Epithelial cell of prostate (primary cell): Measurements from ENCODE around the gene KCNT2.

Experiments used
- DNase-seq: peaks from one replicate; pipeline ENCODE4 v3.0.0-alpha.2; 2011; ENCODE audit warnings: low read depth, low spot score
- H3K27ac ChIP-seq: fragments of 450-650 bp; 2 replicates; pipeline ENCODE4 v1.5.1; 2017; ENCODE audit warnings: mild to moderate bottlenecking

The KCNT2 gene

DNA sequence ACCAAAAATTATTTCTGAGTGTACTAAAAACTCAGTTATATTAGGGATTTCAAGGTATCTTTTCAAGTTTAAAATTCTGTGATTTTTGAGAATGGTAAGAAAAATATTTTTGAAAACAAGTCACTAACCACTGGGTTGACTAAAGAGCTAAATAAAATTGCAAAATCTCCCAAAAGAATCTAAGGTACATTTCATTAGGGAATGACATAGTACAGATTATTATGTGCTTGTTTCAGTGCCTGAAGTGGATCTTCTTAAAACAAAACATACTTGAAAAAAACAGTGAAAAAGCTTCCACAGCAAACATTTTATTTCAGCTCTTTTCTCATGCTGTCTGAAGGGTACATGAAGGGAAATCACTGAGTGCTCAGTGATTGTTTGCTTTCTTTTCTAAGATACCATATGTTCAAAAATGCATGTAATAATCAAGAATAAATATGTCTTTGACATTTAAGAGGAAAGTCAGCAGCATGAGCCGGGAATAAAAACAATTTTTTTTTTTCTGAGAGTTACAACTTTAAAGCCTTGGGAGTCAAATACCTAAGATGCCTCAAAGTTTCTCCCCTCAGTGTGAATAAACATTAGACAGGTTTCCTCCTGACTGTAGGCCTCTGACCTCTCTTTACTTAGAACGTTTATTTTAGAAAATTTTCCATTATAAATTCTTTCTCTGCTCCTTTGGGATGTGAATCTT is 200.7 kb downstream of the KCNT2 start:
- H3K27ac ChIP-seq = no peak overlapping the region
- no peak for DNase-seq

DNA sequence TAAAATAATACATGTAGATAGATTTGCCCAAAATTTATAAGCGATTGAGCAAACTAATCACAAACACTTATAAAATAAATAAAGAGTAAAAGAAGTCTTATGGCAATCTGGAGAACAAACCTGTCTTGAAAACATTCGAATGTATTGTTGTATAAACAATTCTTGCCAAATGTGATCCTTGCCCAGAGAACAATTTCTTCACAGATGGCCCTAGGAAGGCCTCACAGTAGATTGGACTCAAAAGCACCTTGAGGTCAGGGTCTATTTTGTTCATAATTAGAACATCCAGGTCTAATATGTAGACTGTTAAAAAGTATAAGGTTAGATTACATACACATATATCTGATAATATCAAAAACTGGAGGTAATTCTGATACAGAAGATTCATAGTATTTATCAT is 202.4 kb downstream of the KCNT2 start:
- no peak overlapping the region for H3K27ac ChIP-seq
- no peak for DNase-seq

- no peak overlapping the region for H3K27ac ChIP-seq
- no peak for DNase-seq
Observed at GRCh38 chr1:196403803-196404690, 204.2 kb downstream of the KCNT2 start.

DNA sequence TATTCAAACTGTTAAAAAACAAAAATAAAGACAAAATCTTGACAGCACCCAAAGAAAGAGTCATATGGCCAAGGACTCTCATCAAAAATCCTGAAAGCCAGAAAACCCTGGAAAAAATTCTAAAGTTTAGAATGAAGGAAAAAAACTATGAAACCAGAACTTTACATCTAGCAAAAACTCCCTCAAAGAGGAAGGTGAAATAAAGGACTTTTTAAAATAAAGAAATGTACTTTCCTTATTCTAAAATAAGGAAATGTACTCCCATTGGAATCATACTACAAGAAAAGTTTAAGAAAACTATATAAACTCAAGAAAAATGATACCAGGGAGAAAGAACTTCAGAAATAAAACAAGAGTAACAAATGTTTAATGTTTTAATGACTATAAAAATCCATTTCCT is 206.3 kb downstream of the KCNT2 start:
- no peak for DNase-seq
- no peak overlapping the region for H3K27ac ChIP-seq

DNA sequence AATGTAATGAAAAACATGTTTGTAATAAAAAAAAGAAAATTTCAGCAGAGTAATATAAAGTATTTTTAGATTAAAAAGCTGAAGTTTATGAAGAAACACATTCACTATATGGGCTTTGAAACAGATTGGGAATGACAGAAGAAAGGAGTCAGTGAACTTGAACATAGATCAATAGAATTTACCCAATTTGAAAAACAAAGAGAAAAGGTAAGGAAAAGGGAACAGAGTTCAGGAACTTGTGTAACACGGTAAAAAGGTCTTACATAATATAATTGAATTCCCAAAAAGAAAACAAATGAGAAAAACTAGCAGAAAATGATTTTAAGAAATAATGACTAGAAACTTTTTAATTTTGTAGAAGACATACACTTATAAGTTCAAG is 206.8 kb downstream of the KCNT2 start:
- no peak overlapping the region for H3K27ac ChIP-seq

GRCh38 chr1:196400478-196401451 is 207.5 kb downstream of the KCNT2 start:
- DNase-seq = peak; percentile 43
- H3K27ac ChIP-seq = no peak overlapping the region

More for the DNA sequence above, 206.8 kb downstream of the KCNT2 start:
- DNase-seq = no peak

GRCh38 chr1:196399713-196400112 is 208.5 kb downstream of the KCNT2 start:
- no peak for DNase-seq
- no peak overlapping the region for H3K27ac ChIP-seq

DNA sequence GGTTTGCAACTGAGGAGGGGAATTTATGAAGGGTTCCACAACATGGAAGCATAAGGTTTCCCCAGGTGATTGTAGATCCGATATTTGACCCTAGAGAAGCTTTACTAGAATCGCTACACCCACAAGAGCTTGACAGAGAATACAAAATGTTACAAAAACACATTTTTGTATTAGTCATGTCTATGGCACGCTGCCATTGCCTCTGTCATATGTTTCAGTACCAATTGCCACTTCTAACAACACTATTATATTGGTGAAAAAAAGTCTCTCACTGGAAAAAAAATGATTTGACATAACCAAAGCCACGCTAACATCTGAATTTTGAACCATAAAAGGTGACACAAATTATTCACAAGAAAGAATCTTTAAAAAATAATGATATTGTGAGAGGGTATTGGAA is 214.5 kb downstream of the KCNT2 start:
- H3K27ac ChIP-seq = no peak overlapping the region
- DNase-seq = no peak

- H3K27ac ChIP-seq = no peak overlapping the region
- no peak for DNase-seq
Observed at GRCh38 chr1:196393282-196393681, 215.0 kb downstream of the KCNT2 start.

DNA sequence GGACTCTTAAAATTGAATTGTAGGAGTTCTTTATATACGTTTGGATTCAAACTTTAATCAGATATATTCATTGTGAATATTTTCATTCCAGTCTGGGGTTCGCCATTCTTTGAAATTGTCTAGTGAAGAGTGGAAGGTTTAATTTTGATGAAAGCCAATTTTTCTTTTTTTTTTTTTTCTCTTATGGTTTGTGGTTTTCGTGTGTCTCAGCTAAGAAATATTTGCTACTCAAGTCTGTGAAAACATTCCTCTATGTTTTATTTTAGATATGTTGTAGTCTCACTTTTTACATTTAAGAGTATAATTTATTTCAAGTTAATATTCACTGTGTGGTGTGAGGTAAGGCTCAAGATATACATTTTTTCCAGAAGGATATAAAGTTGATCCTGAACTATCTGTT is 220.5 kb downstream of the KCNT2 start:
- DNase-seq = no peak
- no peak overlapping the region for H3K27ac ChIP-seq

DNA sequence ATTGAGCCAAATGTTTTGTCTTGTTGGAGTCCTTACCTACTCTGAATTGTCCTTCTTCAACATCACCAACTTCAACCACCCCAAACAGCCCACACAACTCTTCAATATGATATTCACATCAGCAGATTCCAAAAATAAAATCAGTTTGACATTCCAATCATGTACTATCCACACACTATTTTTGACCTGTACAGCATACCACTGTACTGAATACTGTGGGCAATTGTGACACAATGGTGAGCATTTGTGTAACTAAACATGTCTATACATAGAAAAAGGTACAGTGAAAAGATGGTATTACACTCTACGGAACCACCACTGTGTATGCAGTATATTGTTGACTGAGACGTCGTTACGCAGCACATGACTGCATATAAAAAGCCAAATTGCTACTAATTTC is 223.1 kb downstream of the KCNT2 start:
- H3K27ac ChIP-seq = no peak overlapping the region
- DNase-seq = no peak

GRCh38 chr1:196382383-196382782 is 225.9 kb downstream of the KCNT2 start:
- no peak overlapping the region for H3K27ac ChIP-seq
- DNase-seq = no peak

DNA sequence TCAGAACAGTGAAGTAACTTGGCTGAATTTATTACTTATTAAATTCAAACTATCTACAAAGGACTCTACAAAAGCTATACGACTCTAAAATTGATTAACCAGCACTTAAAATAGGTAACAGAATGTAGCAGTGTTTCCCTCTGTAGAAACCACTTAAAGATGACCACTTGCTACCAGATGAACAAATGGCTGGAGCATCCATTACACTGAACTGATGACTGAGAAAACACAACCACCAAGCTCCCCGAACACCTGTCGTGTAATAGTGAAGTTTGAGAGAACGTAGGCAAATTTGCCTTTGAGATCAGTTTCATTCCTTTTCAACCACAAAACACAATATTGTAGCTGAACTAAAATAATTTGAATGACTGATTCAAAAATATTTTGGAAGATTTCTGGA is 226.7 kb downstream of the KCNT2 start:
- no peak for DNase-seq
- no peak overlapping the region for H3K27ac ChIP-seq

- no peak overlapping the region for H3K27ac ChIP-seq
- no peak for DNase-seq
Observed at GRCh38 chr1:196380316-196380715, 227.9 kb downstream of the KCNT2 start.

GRCh38 chr1:196377811-196378210 is 230.4 kb downstream of the KCNT2 start:
- H3K27ac ChIP-seq = no peak overlapping the region
- DNase-seq = no peak

- DNase-seq = no peak
- no peak overlapping the region for H3K27ac ChIP-seq
Observed at GRCh38 chr1:196376630-196377328, 231.5 kb downstream of the KCNT2 start.

- DNase-seq = no peak
- no peak overlapping the region for H3K27ac ChIP-seq
Observed at GRCh38 chr1:196373798-196374197, 234.4 kb downstream of the KCNT2 start.

DNA sequence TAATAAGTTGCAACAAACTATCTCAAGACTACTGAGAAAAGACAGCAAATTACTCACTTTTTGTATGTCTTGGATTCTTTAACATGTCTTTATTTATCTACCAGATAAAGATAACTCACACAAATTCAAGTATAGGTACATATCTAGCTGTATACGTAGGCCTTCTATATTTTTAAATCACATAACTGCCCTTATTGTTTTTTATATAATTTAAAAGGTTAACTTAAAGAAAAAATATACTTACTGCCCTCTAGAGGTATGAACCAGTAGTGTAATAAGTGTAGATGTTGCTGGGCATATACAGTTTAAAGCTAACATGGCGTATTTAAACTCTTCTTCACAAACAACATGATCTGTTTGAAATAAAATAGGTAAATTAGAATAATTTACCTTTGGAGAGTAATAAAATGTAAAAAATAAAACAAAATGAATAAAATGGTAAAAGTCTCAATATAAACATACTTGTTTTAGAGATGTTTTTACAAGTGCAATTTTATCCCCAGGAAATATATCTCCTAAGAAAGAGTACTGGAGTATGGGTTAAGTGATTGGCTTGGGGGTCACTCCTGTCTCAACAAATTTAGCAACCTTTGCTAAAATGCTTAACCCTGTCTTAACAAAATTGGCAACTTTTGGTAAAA is 235.2 kb downstream of the KCNT2 start:
- no peak for DNase-seq
- no peak overlapping the region for H3K27ac ChIP-seq

GRCh38 chr1:196367838-196368237 is 240.4 kb downstream of the KCNT2 start:
- no peak overlapping the region for H3K27ac ChIP-seq
- no peak for DNase-seq
